GM13976 (cell line): ENCODE measurements around the gene PYGB.

Experiments
- DNase-seq: peaks from one replicate; pipeline ENCODE4 v3.0.0; 2012; ENCODE audit warnings: low spot score
- CTCF ChIP-seq: IDR thresholded peaks from 2 replicates; pipeline ENCODE4 v1.5.1; 2012; ENCODE audit warnings: borderline replicate concordance, mild to moderate bottlenecking; ENCODE audit not compliant: insufficient read depth; ENCODE audit errors: extremely low read depth, missing control alignments, control extremely low read depth
- in situ Hi-C: fragments of 300-500 bp; cut with MboI; formaldehyde crosslinking; loops from one replicate; pipeline ENCODE4 v1.12.0; 2022; ENCODE audit warnings: low sequenced_read_pairs, mixed read lengths, inconsistent platforms; ENCODE audit not compliant: unreplicated experiment

The PYGB gene

GRCh38 chr20:25278636-25279361, 30.9 kb downstream of the PYGB start:
- no peak for DNase-seq
- in situ Hi-C loops = loop anchor here (25.0 kb wide), 1 partner anchor 584 kb away; no protein-coding TSS in a partner anchor
- TF ChIP-seq CTCF = no peak

- in situ Hi-C loops = loop anchor here (25.0 kb wide), 1 partner anchor 583 kb away; no protein-coding TSS in a partner anchor
- no peak for DNase-seq
- no peak for TF ChIP-seq CTCF
These were observed 31.5 kb downstream of the PYGB start for GRCh38 chr20:25279403-25279802.

GRCh38 chr20:25280051-25280573, 32.2 kb downstream of the PYGB start:
- no peak for DNase-seq
- TF ChIP-seq CTCF = no peak
- in situ Hi-C loops = loop anchor here (25.0 kb wide), 1 partner anchor 582 kb away; no protein-coding TSS in a partner anchor

DNA sequence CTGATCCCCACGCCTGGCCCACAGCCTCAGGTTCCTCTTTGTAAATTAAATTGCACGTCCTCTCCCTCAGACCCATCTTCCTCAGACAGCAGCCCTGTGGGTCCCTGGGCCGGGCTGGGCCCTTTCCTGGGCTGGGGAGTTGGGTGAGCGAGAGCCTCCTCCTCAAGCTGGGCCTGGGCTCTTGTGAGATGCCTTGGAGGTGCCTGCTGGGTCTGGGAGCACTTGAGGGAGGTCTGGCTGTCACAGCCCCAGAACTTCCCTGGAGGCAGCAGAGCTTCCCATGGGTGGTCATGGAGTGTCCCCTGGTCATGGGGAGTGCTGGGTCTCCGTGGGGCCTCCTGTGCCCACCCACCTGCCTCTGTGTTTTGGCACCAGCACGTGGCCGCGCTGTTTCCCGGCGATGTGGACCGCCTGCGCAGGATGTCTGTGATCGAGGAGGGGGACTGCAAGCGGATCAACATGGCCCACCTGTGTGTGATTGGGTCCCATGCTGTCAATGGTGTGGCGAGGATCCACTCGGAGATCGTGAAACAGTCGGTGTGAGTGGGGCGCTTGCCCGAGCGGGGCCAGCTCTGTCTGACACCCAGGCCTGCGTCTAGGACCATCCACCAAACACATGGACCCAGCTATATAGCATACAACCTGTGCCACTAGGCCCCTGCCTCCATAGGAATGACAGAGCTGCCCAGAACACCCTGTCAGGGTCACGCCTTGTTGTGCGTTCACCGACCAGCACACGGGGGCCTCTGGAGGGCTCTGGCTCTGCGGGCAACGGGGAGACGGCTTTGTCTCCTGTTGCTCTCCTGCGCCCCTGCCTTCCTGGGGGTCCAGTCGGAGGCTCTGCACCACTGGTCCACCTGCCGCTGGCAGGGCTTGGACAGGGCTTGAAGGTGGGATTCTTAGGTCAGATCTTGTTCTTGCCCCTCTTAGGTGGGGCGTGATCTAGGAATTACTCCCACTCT, 33.0 kb downstream of the PYGB start:
- no peak for DNase-seq
- in situ Hi-C loops = loop anchor here (25.0 kb wide), 1 partner anchor 581 kb away; no protein-coding TSS in a partner anchor
- no peak for TF ChIP-seq CTCF

GRCh38 chr20:25281541-25281991, 33.7 kb downstream of the PYGB start:
- DNase-seq = no peak
- no peak for TF ChIP-seq CTCF
- in situ Hi-C loops = loop anchor here (25.0 kb wide), 1 partner anchor 581 kb away; no protein-coding TSS in a partner anchor
